Ectodermal cell (in vitro differentiated cells): Measurements from ENCODE around the gene AGAP3.

Source experiments
- H3K27ac ChIP-seq: 2 replicates; pipeline ENCODE4 v1.7.0; 2013; ENCODE audit warnings: mild to moderate bottlenecking, low read depth, low read length; ENCODE audit not compliant: insufficient read depth, poor library complexity, severe bottlenecking
- H3K27me3 ChIP-seq: 2 replicates; pipeline ENCODE4 v1.7.0; 2013; ENCODE audit warnings: mild to moderate bottlenecking, low read length; ENCODE audit not compliant: insufficient read depth, control insufficient read depth, poor library complexity, severe bottlenecking
- H3K36me3 ChIP-seq: one replicate; pipeline ENCODE4 v1.7.0; 2013; ENCODE audit warnings: low read length; ENCODE audit not compliant: control insufficient read depth, insufficient read depth
- H3K4me1 ChIP-seq: one replicate; pipeline ENCODE4 v1.7.0; 2013; ENCODE audit warnings: low read length; ENCODE audit not compliant: control insufficient read depth, insufficient read depth
- H3K4me3 ChIP-seq: 2 replicates; pipeline ENCODE4 v1.7.0; 2013; ENCODE audit warnings: low read depth, low read length, control low read depth; ENCODE audit not compliant: insufficient read depth
- H3K9me3 ChIP-seq: 2 replicates; pipeline ENCODE4 v1.7.0; 2013; ENCODE audit warnings: mild to moderate bottlenecking, low read length, moderate library complexity; ENCODE audit not compliant: control insufficient read depth
- WGBS, 2 experiments: methylation state at CpG; one replicate each; pipeline ENCODE4 v1.1.7; 2013; ENCODE audit warnings: missing lambda C conversion rate in 2 of 2; 5-methylcytosine and 5-hydroxymethylcytosine counted together

The AGAP3 gene

DNA sequence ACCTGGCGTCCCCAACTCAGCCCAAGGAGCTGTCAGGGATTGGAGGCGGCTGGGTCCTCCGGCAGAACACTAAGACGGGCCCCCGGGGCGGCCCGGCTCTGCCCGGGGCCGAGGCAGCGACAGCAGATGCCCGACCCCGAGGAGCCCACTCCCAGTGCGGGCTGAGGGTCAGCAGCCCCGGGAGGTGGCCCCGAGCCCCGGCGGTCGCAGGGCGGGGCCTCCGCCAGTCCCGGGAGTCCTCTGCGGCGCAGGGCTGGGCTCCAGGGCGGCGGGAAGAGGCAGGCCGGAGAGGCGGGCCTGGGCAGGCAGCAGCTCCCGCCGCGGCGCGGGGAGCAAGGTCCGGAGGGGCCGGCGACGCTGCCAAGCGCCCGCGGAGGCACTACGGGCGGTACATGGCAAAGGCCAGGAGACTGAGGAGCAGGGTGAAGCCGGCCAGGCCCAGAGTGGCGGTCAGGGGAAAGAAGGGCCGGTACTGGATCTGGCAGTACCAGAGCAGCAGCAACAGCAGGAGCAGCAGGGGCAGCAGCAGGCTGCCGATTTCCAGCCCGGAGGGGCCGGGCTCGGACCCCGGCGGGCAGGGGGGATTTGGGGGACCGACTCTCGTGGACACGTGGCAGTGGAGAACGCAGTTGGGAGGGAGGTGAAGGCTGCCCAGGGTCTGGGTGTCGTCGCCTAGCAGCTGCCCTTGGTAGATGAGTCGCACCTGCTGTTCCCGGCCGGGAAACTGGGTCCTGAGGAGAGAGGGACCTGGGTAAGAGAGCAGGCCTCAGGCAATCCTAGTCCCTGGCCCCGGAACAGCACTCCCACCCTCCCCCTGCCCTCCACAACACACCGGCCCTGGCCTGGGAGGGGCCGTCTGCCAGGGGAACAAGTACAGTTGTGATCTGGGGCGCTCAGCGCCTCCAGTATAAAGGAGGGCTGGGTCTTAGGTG, 4.8 kb upstream of the AGAP3 start:
- no peaks in the 10 kb centered on the region for H3K9me3 ChIP-seq
- H3K27me3 ChIP-seq = peaks cover 12% of the 10 kb centered on the region
- no peak overlapping the region for H3K27ac ChIP-seq
- no peaks in the 10 kb centered on the region for H3K36me3 ChIP-seq
- 39 to 42% methylated on average over 64 of the region's 64 CpGs for WGBS, 2 experiments
- peaks cover 42% of the 10 kb centered on the region for H3K4me1 ChIP-seq
- peak overlapping the region; percentile 82 for H3K4me3 ChIP-seq

DNA sequence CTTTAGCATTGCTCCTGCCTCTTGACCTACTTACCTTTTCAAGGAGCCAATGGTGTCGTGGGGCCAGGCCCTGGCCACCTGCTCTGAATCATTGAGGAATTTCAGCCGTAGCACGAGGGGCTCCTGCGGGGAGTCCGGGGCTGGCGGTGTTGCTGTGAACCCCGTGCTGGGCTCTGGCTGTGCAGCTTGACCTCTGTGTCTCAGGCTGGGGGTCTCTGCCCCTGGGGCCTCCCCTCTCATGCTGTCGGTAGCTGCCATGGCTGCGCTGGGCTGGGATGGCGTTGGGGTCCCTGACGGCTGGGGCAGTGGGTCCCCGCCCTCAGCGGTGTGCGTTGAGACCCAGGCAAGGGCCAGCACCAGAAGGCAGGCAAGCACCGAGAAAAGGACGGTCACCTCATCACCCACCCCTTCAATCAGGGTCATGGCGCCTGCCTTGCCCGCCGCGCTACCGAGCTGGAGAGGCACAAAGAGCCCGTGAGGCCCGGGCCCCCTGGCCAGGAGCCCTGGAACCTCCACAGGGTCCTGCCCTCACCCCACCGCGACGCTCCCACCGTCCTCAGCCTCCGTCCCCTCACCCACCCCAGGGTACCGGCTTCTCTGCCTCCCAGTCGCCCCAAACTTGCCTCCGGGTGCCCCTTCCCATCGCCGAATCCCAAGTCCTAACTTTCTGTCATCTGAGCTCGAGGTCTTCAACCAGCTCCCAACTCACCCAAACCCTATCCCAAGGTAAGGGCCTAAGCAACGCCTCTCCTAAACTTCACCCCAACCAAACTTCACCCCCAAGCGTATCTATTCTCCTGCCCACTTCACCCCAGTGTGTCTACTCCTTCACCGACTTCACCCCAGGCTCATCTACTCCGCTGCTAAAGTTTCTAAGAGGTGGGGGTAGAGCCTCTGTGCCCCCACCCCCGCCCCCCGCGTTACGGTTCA, 3.9 kb upstream of the AGAP3 start:
- Histone ChIP-seq H3K9me3 (no peaks in the 10 kb centered on the region), H3K27me3 (peaks cover 12% of the 10 kb centered on the region), H3K4me3 (peak overlapping the region; percentile 85), H3K4me1 (peaks cover 42% of the 10 kb centered on the region), H3K27ac (no peak overlapping the region), H3K36me3 (no peaks in the 10 kb centered on the region)
- WGBS, 2 experiments = 69 to 72% methylated on average over 40 to 42 of the region's 42 CpGs

DNA sequence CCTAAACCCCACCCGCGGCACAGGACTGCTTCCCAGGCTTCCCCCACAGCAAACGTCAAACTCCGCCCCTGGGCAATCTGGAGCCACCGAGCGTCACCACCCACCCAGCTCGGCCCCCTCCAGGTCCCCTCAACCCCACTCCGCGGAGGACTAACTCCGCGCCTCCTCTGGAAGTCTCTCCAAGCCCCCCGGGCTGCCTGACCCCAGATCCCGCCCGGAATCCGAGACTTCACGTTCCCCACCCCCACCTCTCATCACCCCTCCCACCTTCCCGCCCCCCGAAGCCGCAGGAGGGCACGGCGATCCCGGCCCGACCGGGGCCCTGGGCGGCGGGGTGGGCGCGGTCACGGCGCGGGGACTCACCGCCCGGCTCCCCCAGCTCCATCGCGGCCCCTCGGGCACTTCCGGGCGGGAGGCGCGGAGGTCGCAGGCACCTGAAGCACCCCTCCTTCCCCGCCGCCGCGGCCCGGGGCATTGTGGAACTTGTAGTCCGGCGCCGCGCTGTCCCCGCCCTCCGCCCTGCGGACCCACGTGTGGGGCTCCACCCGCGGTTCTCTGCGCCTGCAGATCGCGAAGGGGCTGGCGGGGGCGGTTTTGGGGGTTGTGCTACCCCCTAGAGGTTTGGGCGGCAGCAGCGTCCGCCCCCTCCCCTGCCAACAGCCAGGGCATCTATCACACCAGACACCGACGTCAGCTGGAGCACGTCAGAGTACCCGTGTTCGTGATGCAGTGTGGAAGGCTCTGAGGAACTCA, 3.0 kb upstream of the AGAP3 start, which contains the start of gene TMUB1:
Gene TMUB1 (minus strand): TSS at position 423 of the 753 bp plus-strand sequence. CDS start 930 bp downstream, outside the sequence.
- Histone ChIP-seq H3K4me3 (peak within 1 kb of the TSS; percentile 85), H3K36me3 (no peaks in the 10 kb centered on the region), H3K27me3 (peaks cover 19% of the 10 kb centered on the region), H3K27ac (no peak within 1 kb of the TSS), H3K9me3 (no peaks in the 10 kb centered on the region), H3K4me1 (peaks cover 50% of the 10 kb centered on the region)
- 1% methylated on average over 69 of the region's 69 CpGs for WGBS, 2 experiments

DNA sequence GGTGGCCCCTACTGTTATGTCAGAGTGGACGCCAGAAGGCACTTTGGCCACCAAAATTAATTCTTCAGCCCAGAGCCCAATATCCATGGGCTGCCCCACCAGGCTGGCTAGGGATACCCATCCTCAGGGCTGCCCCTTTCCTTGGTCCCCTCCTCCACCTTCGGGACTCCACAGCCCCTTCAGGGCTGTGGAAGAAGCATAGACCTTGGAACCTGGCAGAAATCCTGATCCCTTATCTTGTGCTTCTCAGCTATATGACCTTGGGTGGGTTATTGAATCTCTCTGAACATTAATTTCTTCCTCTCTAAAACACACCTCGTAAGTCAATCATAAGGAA, 2.5 kb upstream of the AGAP3 start:
- Histone ChIP-seq H3K36me3 (no peaks in the 10 kb centered on the region), H3K9me3 (no peaks in the 10 kb centered on the region), H3K27me3 (peaks cover 23% of the 10 kb centered on the region), H3K4me3 (peak overlapping the region; percentile 85), H3K4me1 (peaks cover 51% of the 10 kb centered on the region), H3K27ac (no peak overlapping the region)
- 8 to 9% methylated on average over 2 of the region's 3 CpGs for WGBS, 2 experiments

DNA sequence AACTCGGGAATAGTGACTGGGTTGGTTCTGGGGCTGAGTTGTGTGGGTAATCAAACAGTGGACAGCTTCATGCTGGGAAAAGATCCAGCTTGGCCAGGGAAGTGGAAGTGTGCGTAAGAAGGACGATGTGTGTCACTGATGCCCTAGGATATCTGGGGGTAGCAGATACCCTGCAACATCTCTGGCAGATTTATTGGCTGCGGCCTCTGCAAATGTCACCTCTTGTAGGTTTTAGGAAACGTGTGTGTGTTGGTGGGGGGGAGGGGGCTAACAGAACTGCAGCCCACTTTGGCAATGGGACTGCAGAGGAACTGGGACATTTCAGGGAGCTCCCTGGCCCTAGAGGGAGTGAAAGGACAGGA, 965 bp upstream of the AGAP3 start:
- peak overlapping the region; percentile 52 for H3K4me3 ChIP-seq
- peaks cover 51% of the 10 kb centered on the region for H3K4me1 ChIP-seq
- 41 to 43% methylated on average over 5 of the region's 5 CpGs for WGBS, 2 experiments
- H3K9me3 ChIP-seq = no peaks in the 10 kb centered on the region
- H3K27me3 ChIP-seq = peaks cover 23% of the 10 kb centered on the region
- H3K36me3 ChIP-seq = no peaks in the 10 kb centered on the region
- H3K27ac ChIP-seq = no peak overlapping the region

DNA sequence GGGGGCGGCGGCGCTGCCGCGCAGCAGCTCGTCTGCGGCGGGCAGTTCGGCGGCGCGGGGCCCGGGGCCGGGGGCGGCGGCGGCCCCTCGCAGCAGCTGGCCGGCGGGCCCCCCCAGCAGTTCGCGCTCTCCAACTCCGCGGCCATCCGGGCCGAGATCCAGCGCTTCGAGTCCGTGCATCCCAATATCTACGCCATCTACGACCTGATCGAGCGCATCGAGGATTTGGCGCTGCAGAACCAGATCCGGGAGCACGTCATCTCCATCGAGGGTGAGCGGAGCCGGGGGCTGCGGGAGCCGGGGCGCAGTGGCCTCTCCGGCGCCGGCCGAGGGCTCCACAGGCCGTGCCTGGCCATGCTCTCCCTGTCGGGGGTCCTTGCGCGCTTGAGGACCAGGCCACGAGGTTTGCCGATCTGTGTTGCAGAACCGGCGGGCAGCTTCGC, 548 bp downstream of the AGAP3 start:
- H3K4me1 ChIP-seq = peaks cover 43% of the 10 kb centered on the region
- H3K36me3 ChIP-seq = no peaks in the 10 kb centered on the region
- no peak overlapping the region for H3K27ac ChIP-seq
- WGBS, 2 experiments = 0% methylated on average over 56 of the region's 56 CpGs
- H3K4me3 ChIP-seq = peak overlapping the region; percentile 85
- H3K27me3 ChIP-seq = peaks cover 23% of the 10 kb centered on the region
- no peaks in the 10 kb centered on the region for H3K9me3 ChIP-seq

DNA sequence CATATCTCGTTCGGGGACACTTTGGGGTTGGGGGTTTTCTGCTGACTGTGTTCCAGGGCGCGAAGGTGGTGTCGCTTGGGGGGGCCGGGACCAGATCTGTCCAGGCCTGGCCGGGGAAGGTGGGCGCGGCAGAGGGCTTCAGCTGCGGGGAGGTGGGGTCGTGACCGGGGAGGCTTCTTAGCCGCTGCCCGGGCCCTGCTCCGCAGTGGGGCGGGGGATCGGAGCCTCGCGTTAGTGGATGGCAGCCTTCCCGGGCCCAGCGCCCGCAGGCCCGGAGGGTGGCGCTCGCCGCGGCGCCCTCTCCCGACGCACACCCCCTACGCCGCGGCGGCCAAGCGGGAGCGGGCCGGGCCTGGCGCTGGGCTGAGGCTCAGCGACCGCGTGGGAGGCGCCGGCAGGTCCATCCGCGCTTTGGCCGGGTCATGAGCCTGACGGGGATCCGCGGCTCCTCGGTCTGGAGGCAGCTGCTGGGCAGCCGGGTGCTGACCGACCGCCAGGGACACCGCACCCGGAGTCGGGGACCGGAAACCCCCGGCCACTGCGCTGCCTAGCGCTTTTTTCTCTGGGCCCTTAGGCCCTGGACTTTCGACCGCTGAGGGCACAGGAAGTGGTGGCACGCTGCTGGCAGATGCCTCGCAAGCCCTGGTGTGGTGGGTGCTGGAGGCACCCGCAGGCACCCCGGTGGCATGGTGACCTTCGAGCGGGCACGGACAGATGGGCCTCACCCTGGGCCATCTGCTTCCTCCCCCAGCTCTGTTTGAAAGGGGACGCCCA, 1.2 kb downstream of the AGAP3 start:
- H3K4me1 ChIP-seq = peaks cover 37% of the 10 kb centered on the region

DNA sequence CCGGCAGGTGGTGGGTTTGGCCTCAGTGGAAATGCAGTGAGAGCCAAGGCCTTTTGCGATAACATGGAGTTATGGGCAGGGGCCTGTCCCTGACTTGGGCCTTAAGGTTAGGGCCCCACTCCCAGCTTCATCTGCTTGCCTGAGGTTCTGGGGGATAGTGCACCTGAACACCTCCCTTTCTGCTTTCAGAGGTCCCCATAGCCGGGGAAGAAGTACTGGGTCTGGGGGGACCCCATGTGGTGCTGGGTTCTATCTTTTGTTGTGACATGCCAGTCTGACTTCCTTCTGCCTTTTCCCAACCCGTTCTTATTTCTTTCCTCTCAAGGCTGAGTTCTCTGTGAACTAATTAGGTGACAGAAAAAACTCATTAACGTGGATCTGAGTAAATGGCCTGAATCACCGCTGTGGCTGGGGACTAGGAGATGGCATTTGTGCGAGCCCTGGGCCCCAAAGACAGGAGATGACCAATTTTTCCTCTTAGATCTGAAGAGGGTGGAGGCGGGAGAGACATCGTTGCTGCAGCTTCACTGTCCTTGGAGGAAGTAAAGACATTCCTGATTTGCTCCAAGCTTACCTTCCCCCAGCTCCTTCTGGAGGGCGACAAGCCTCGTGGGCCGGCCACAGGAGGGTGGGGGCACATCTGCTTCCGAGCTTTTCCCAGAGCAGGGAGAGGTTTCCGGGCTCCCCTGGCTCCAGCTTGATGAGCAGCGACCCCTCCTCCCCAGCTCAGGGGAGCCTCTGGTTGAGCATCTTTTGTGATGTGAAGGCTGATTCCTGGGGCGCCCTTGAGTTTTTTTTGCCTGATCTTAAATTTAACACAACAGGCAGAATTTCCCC, 2.0 kb downstream of the AGAP3 start:
- no peaks in the 10 kb centered on the region for H3K36me3 ChIP-seq
- WGBS, 2 experiments = 12 to 15% methylated on average over 16 of the region's 16 CpGs
- peak overlapping the region; percentile 85 for H3K4me3 ChIP-seq
- H3K9me3 ChIP-seq = no peaks in the 10 kb centered on the region
- no peak overlapping the region for H3K27ac ChIP-seq
- H3K4me1 ChIP-seq = peaks cover 33% of the 10 kb centered on the region
- H3K27me3 ChIP-seq = peaks cover 23% of the 10 kb centered on the region

More for the DNA sequence above, 1.2 kb downstream of the AGAP3 start:
- Histone ChIP-seq H3K27ac (no peak overlapping the region), H3K36me3 (no peaks in the 10 kb centered on the region), H3K4me3 (peak overlapping the region; percentile 85), H3K27me3 (peaks cover 23% of the 10 kb centered on the region), H3K9me3 (no peaks in the 10 kb centered on the region)
- WGBS, 2 experiments = 1 to 2% methylated on average over 70 of the region's 70 CpGs
